IMR-90 (cell line): ENCODE results near the gene FHAD1. TPM values are rescaled to one million over a fixed set of nuclear protein-coding genes. Genes with fewer than 3 reads are reported as not detected.

Experiments
- ATAC-seq: fragments of 200-7000 bp; cut with Tn5 transposase; 2 replicates; pipeline ENCODE4 v1.9.1; 2020; ENCODE audit warnings: low read depth, mild to moderate bottlenecking, moderate library complexity
- BruUV-seq: library from RNA; stranded (reverse); fragments of 400-500 nt; replicated peaks from 2 replicates; lab custom pipeline; 2021; lab: Mats Ljungman, UMichigan
- CTCF ChIA-PET: fragments of 300-600 bp; formaldehyde crosslinking; extraction: SDS; loops from one replicate; lab custom pipeline; 2021; ENCODE audit warnings: antibody characterized with exemption; lab: Yijun Ruan, JAX
- POLR2A ChIA-PET: fragments of 300-600 bp; sonication (Branson Sonifier 250); formaldehyde crosslinking; loops from one replicate; lab custom pipeline; 2022; ENCODE audit warnings: antibody characterized with exemption; ENCODE audit not compliant: unreplicated experiment; lab: Charles Lee
- DNase-seq: peaks from one replicate; pipeline ENCODE4 v3.0.0; 2013
- H2AFZ ChIP-seq: replicated peaks from 2 replicates; pipeline ENCODE3; 2013; ENCODE audit warnings: low read length, mild to moderate bottlenecking; ENCODE audit not compliant: poor library complexity
- H2AK5ac ChIP-seq: 2 replicates; pipeline ENCODE4 v1.6.1; 2013; ENCODE audit warnings: low read depth, low read length, inconsistent platforms
- H2AK9ac ChIP-seq: replicated peaks from 2 replicates; pipeline ENCODE3; 2013; ENCODE audit warnings: mild to moderate bottlenecking, low read depth, low read length, moderate library complexity; ENCODE audit not compliant: poor library complexity
- H2BK120ac ChIP-seq: 2 replicates; pipeline ENCODE4 v1.6.1; 2013; ENCODE audit warnings: low read depth, low read length, inconsistent platforms
- H2BK15ac ChIP-seq: 3 replicates; pipeline ENCODE4 v1.6.1; 2013; ENCODE audit warnings: low read depth, low read length, inconsistent platforms
- H2BK20ac ChIP-seq: 2 replicates; pipeline ENCODE4 v1.6.1; 2013; ENCODE audit warnings: low read depth, mild to moderate bottlenecking, inconsistent platforms, low read length, moderate library complexity
- H2BK5ac ChIP-seq: 2 replicates; pipeline ENCODE4 v1.6.1; 2013; ENCODE audit warnings: mild to moderate bottlenecking, low read depth, low read length, inconsistent platforms; ENCODE audit not compliant: poor library complexity, severe bottlenecking
- H3K14ac ChIP-seq: replicated peaks from 2 replicates; pipeline ENCODE4 v1.6.1; 2013; ENCODE audit warnings: low read depth, low read length, inconsistent platforms
- H3K18ac ChIP-seq: 2 replicates; pipeline ENCODE4 v1.6.1; 2013; ENCODE audit warnings: low read depth, low read length, control low read depth
- H3K23ac ChIP-seq: 2 replicates; pipeline ENCODE4 v1.6.1; 2013; ENCODE audit warnings: low read depth, low read length, inconsistent platforms
- H3K27ac ChIP-seq: 2 replicates; pipeline ENCODE4 v1.5.1; 2013; ENCODE audit warnings: mild to moderate bottlenecking, control low read depth, low read length; ENCODE audit not compliant: insufficient read depth
- H3K27me3 ChIP-seq: 2 replicates; pipeline ENCODE4 v1.6.1; 2013; ENCODE audit warnings: low read length; ENCODE audit not compliant: control insufficient read depth, insufficient read depth
- H3K36me3 ChIP-seq: 2 replicates; pipeline ENCODE4 v1.6.1; 2013; ENCODE audit warnings: low read length, mixed read lengths; ENCODE audit not compliant: control insufficient read depth, insufficient read depth
- H3K4ac ChIP-seq: 2 replicates; pipeline ENCODE4 v1.6.1; 2013; ENCODE audit warnings: low read depth, low read length, inconsistent platforms
- H3K4me1 ChIP-seq: 2 replicates; pipeline ENCODE4 v1.6.1; 2013; ENCODE audit warnings: low read length, mixed read lengths; ENCODE audit not compliant: control insufficient read depth, insufficient read depth
- H3K4me2 ChIP-seq: 2 replicates; pipeline ENCODE4 v1.6.1; 2013; ENCODE audit warnings: low read depth, mild to moderate bottlenecking, control low read depth, low read length, moderate library complexity
- H3K4me3 ChIP-seq: 2 replicates; pipeline ENCODE4 v1.5.1; 2013; ENCODE audit warnings: low read depth, mild to moderate bottlenecking, control low read depth, low read length, moderate library complexity; ENCODE audit not compliant: insufficient read depth
- H3K56ac ChIP-seq: 2 replicates; pipeline ENCODE4 v1.6.1; 2013; ENCODE audit warnings: low read length, inconsistent platforms; ENCODE audit not compliant: insufficient read depth; ENCODE audit errors: extremely low read depth
- H3K79me1 ChIP-seq, 2 experiments: 2 replicates each; pipeline ENCODE4 v1.6.1; 2013; ENCODE audit warnings: low read length in 2 of 2, inconsistent platforms in 1 of 2, low read depth in 1 of 2
- H3K9ac ChIP-seq: 2 replicates; pipeline ENCODE4 v1.6.1; 2013; ENCODE audit warnings: low read depth, low read length, control low read depth
- H3K9me1 ChIP-seq: 2 replicates; pipeline ENCODE4 v1.6.1; 2013; ENCODE audit warnings: low read length, inconsistent platforms; ENCODE audit not compliant: insufficient read depth
- H3K9me3 ChIP-seq: 2 replicates; pipeline ENCODE4 v1.6.1; 2013; ENCODE audit warnings: low read length; ENCODE audit not compliant: control insufficient read depth, insufficient read depth
- H4K20me1 ChIP-seq: 2 replicates; pipeline ENCODE4 v1.6.1; 2013; ENCODE audit warnings: low read length, inconsistent platforms; ENCODE audit not compliant: insufficient read depth
- H4K5ac ChIP-seq: 2 replicates; pipeline ENCODE4 v1.6.1; 2013; ENCODE audit warnings: mild to moderate bottlenecking, low read depth, low read length, control low read depth
- H4K8ac ChIP-seq, 2 experiments: 2 replicates each; pipeline ENCODE4 v1.6.1; 2013; ENCODE audit warnings: low read depth in 2 of 2, low read length in 2 of 2, control low read depth in 1 of 2, inconsistent platforms in 1 of 2
- H4K91ac ChIP-seq: 2 replicates; pipeline ENCODE4 v1.6.1; 2013; ENCODE audit warnings: low read depth, low read length, inconsistent platforms; ENCODE audit not compliant: insufficient read depth
- CEBPB ChIP-seq: IDR thresholded peaks from 2 replicates; pipeline ENCODE4 v1.6.1; 2012; ENCODE audit warnings: low read depth, low read length, improper control_type of control experiment
- MAFK ChIP-seq: IDR thresholded peaks from 2 replicates; pipeline ENCODE4 v1.6.1; 2012; ENCODE audit warnings: low read depth, low read length, improper control_type of control experiment
- MAZ ChIP-seq: IDR thresholded peaks from 2 replicates; pipeline ENCODE4 v1.6.1; 2012; ENCODE audit warnings: low read depth, mild to moderate bottlenecking, low read length, improper control_type of control experiment, moderate library complexity, borderline replicate concordance
- WGBS, 2 experiments: methylation state at CpG; one replicate each; pipeline versions ENCODE4 v1.1.5 to v1.1.7; 2013; ENCODE audit warnings: missing lambda C conversion rate in 2 of 2; ENCODE audit not compliant: insufficient read length in 1 of 2; ENCODE audit errors: extremely low coverage in 2 of 2; 5-methylcytosine and 5-hydroxymethylcytosine counted together
- dilution Hi-C: fragments of 300-500 bp; cut with HindIII; formaldehyde crosslinking; loops from one replicate; pipeline ENCODE4 v1.14.3; 2018; ENCODE audit warnings: low sequenced_read_pairs; ENCODE audit not compliant: unreplicated experiment
- in situ Hi-C: fragments of 300-500 bp; cut with MboI; formaldehyde crosslinking; loops from 3 replicates; pipeline ENCODE4 v1.14.3; 2019; ENCODE audit warnings: low sequenced_read_pairs, inconsistent platforms, mixed read lengths
- intact Hi-C: fragments of 100-400 bp; cut with micrococcal nuclease; formaldehyde crosslinking; loops from 2 replicates; pipeline ENCODE4 v1.10.0; 2022
- polyA plus RNA-seq, 3 experiments: library from polyadenylated mRNA; depleted of rRNA; stranded (reverse); fragments of >200 nt; gene quantifications; 2 replicates each; pipeline ENCODE4 v1.2.3, GENCODE V29; 2012; ENCODE audit warnings: low replicate concordance in 1 of 3
- total RNA-seq: library from RNA; depleted of rRNA; stranded (reverse); fragments of >200 nt; gene quantifications from 2 replicates; pipeline ENCODE4 v1.2.3, GENCODE V29; 2012
- TF ChIP-seq, protein P1 (sequence below): fragments of 150-350 bp; IDR thresholded peaks from 2 replicates; pipeline ENCODE4 v1.6.1; 2017; ENCODE audit warnings: mild to moderate bottlenecking, antibody characterized with exemption, low read length, low read depth

FHAD1 gene
- total and polyA plus RNA-seq, 2 of the 4 experiments (the other 2 are of a cell fraction) = not detected

DNA sequence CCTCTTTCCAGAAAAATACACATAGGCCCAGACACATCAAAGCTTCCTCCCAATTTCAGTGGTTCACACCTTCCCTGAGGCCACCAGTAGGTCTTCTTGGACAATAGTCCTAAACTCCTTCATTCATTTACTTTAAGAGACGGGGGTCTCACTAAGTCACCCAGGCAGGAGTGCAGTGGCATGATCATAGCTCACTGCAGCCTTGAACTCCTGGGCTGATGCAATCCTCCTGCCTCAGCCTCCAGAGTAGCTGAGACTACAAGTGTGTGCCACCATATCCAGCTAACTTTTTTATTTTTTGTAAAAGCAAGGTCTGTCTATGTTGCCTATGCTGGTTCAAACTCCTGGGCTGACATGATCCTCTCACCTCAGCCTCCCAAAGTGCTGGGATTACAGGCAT, 8.2 kb upstream of the FHAD1 start:
- intact Hi-C loops = no loop called here
- Histone ChIP-seq H2AK5ac (no peak overlapping the region), H3K27ac (no peak overlapping the region), H4K91ac (no peak overlapping the region), H3K4ac (no peak overlapping the region), H3K18ac (no peak overlapping the region), H3K23ac (no peak overlapping the region), H2BK20ac (no peak overlapping the region), H3K27me3 (no peaks in the 10 kb centered on the region), H3K4me3 (no peak overlapping the region), H2BK5ac (no peak overlapping the region), H3K9me3 (no peaks in the 10 kb centered on the region), H4K8ac (no peak overlapping the region), H3K9ac (no peak overlapping the region), H2BK15ac (no peak overlapping the region), H2AK9ac (no peak overlapping the region), H2BK120ac (no peak overlapping the region), H3K14ac (no peak overlapping the region), H3K4me1 (peaks cover 7% of the 10 kb centered on the region; the same call in 1 of the 2 replicates), H3K36me3 (no peaks in the 10 kb centered on the region), H3K79me1 (no peaks in the 10 kb centered on the region), H4K20me1 (no peaks in the 10 kb centered on the region), H3K56ac (no peak overlapping the region), H3K9me1 (no peaks in the 10 kb centered on the region), H3K4me2 (no peak overlapping the region), H2AFZ (no peak overlapping the region), H4K5ac (no peak overlapping the region)
- no peak for ATAC-seq
- dilution Hi-C loops = no loop called here
- no TSS peak for BruUV-seq
- 86% methylated on average over 1 of the region's 1 CpG; no CpG with 5 or more reads in 1 of the 2 experiments for WGBS, 2 experiments
- ChIA-PET CTCF (interaction anchor here (1.0 kb wide), 1 partner anchor 8 kb away, joined by 3 read pairs; the partner anchor contains the start of gene FHAD1), POLR2A (no interaction called here)
- TF ChIP-seq MAFK = no peak
- TF ChIP-seq, protein P1, sequence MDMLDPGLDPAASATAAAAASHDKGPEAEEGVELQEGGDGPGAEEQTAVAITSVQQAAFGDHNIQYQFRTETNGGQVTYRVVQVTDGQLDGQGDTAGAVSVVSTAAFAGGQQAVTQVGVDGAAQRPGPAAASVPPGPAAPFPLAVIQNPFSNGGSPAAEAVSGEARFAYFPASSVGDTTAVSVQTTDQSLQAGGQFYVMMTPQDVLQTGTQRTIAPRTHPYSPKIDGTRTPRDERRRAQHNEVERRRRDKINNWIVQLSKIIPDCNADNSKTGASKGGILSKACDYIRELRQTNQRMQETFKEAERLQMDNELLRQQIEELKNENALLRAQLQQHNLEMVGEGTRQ = no peak
- TF ChIP-seq MAZ = no peak
- TF ChIP-seq CEBPB = no peak
- in situ Hi-C loops = no loop called here
- no peak for DNase-seq
